Measurements from ENCODE around the gene CRTAC1. TPM values are rescaled to one million over a fixed set of nuclear protein-coding genes. Genes with fewer than 3 reads are reported as not detected.

CRTAC1 gene
- total RNA-seq, 4 donors from 2014 or later, result 4.0 to 8.7 (median 5.0) TPM

- H3K9me3 ChIP-seq, result no peaks in the 10 kb centered on the region
- peaks cover 0 to 45% (median 0%) of the 10 kb centered on the region in 4 donors for H3K27me3 ChIP-seq
- H3K36me3 ChIP-seq, result no peaks in the 10 kb centered on the region
- intact Hi-C loops (cut with DNase I), result no loop called here
- no peak overlapping the region for H3K27ac ChIP-seq (replicated peaks in 1 of 4)
- H3K4me1 ChIP-seq, result peaks cover 7 to 18% (median 13%) of the 10 kb centered on the region in 4 donors
- no peak overlapping the region for H3K4me3 ChIP-seq
- WGBS, result 46% methylated on average over 12 of the region's 12 CpGs
- no peak for TF ChIP-seq POLR2A (IDR thresholded peaks at IDR 0.05; ENCODE audit: low read depth)
- no peak for TF ChIP-seq CTCF (IDR thresholded peaks at IDR 0.05)
- TF ChIP-seq POLR2AphosphoS5 (IDR thresholded peaks at IDR 0.05), result no peak
- TF ChIP-seq EP300 (IDR thresholded peaks at IDR 0.05), result no peak
- DNase-seq (ENCODE audit: extremely low spot score), result no peak
Observed at GRCh38 chr10:97922022-97922758, 108.2 kb downstream of the CRTAC1 start.

GRCh38 chr10:97921581-97922021, 108.8 kb downstream of the CRTAC1 start:
- WGBS, result 15% methylated on average over 3 of the region's 4 CpGs
- Histone ChIP-seq H3K27ac (replicated peaks in 1 of 4) (no peak overlapping the region), H3K4me3 (no peak overlapping the region), H3K9me3 (no peaks in the 10 kb centered on the region), H3K36me3 (no peaks in the 10 kb centered on the region), H3K4me1 (peaks cover 12 to 21% (median 15%) of the 10 kb centered on the region in 4 donors), H3K27me3 (peaks cover 0 to 46% (median 0%) of the 10 kb centered on the region in 4 donors)
- intact Hi-C loops (cut with DNase I), result no loop called here
- no peak for DNase-seq (ENCODE audit: extremely low spot score)
- TF ChIP-seq POLR2AphosphoS5 (IDR thresholded peaks at IDR 0.05) (no peak), POLR2A (IDR thresholded peaks at IDR 0.05; ENCODE audit: low read depth) (no peak), EP300 (IDR thresholded peaks at IDR 0.05) (no peak)

GRCh38 chr10:97920865-97921264, 109.6 kb downstream of the CRTAC1 start:
- intact Hi-C loops (cut with DNase I), result no loop called here
- WGBS, result 50% methylated on average over 4 of the region's 4 CpGs

GRCh38 chr10:97919012-97919411, 111.4 kb downstream of the CRTAC1 start:
- H3K4me3 ChIP-seq, result no peak overlapping the region
- intact Hi-C loops (cut with DNase I), result no loop called here
- no peaks in the 10 kb centered on the region for H3K36me3 ChIP-seq
- no peaks in the 10 kb centered on the region for H3K9me3 ChIP-seq
- no peak for DNase-seq (ENCODE audit: extremely low spot score)
- TF ChIP-seq POLR2AphosphoS5 (IDR thresholded peaks at IDR 0.05) (no peak), EP300 (IDR thresholded peaks at IDR 0.05) (no peak), POLR2A (IDR thresholded peaks at IDR 0.05; ENCODE audit: low read depth) (no peak), CTCF (IDR thresholded peaks at IDR 0.05) (no peak)
- peaks cover 0 to 47% (median 0%) of the 10 kb centered on the region in 4 donors for H3K27me3 ChIP-seq
- H3K4me1 ChIP-seq, result peaks cover 26 to 37% (median 31%) of the 10 kb centered on the region in 4 donors
- 40% methylated on average over 3 of the region's 3 CpGs for WGBS
- no peak overlapping the region for H3K27ac ChIP-seq (replicated peaks in 1 of 4)

More at GRCh38 chr10:97920865-97921264, 109.6 kb downstream of the CRTAC1 start:
- DNase-seq (ENCODE audit: extremely low spot score), result no peak
- Histone ChIP-seq H3K4me3 (no peak overlapping the region), H3K27me3 (peaks cover 0 to 42% (median 0%) of the 10 kb centered on the region in 4 donors), H3K9me3 (no peaks in the 10 kb centered on the region), H3K4me1 (peaks cover 12 to 27% (median 21%) of the 10 kb centered on the region in 4 donors), H3K27ac (replicated peaks in 1 of 4) (no peak overlapping the region), H3K36me3 (no peaks in the 10 kb centered on the region)
- TF ChIP-seq CTCF (IDR thresholded peaks at IDR 0.05) (no peak), EP300 (IDR thresholded peaks at IDR 0.05) (no peak), POLR2AphosphoS5 (IDR thresholded peaks at IDR 0.05) (no peak), POLR2A (IDR thresholded peaks at IDR 0.05; ENCODE audit: low read depth) (no peak)

- H3K4me3 ChIP-seq, result no peak overlapping the region
- 48% methylated on average over 4 of the region's 4 CpGs for WGBS
- peaks cover 17 to 26% (median 24%) of the 10 kb centered on the region in 4 donors for H3K4me1 ChIP-seq
- H3K36me3 ChIP-seq, result no peaks in the 10 kb centered on the region
- H3K27ac ChIP-seq (replicated peaks in 1 of 4), result no peak overlapping the region
- H3K9me3 ChIP-seq, result no peaks in the 10 kb centered on the region
- intact Hi-C loops (cut with DNase I), result no loop called here
- H3K27me3 ChIP-seq, result peaks cover 0 to 40% (median 0%) of the 10 kb centered on the region in 4 donors
- DNase-seq (ENCODE audit: extremely low spot score), result no peak
- TF ChIP-seq POLR2AphosphoS5 (IDR thresholded peaks at IDR 0.05), result no peak
- no peak for TF ChIP-seq EP300 (IDR thresholded peaks at IDR 0.05)
- no peak for TF ChIP-seq CTCF (IDR thresholded peaks at IDR 0.05)
- no peak for TF ChIP-seq POLR2A (IDR thresholded peaks at IDR 0.05; ENCODE audit: low read depth)
Observed at GRCh38 chr10:97916586-97916985, 113.8 kb downstream of the CRTAC1 start.
